Frontal cortex (tissue), 4 donors: ENCODE data around the gene KIF19. TPM values are rescaled to one million over a fixed set of nuclear protein-coding genes. Genes with fewer than 3 reads are reported as not detected.

Source experiments
- DNase-seq, 2 donors: peaks; one replicate each; pipeline ENCODE4 v3.0.0; 2012; ENCODE audit warnings: low spot score in 2 of 2
- FAIRE-seq: peaks from 2 replicates; lab custom pipeline; 2012; peaks lifted over from hg19 to GRCh38; lab: Jason Lieb, UNC
- total RNA-seq: library from RNA; depleted of rRNA; stranded (reverse); fragments of >200 nt; gene quantifications from one replicate; pipeline ENCODE4 v1.2.3, GENCODE V29; 2014
- donor health status: control.
- donor health status: control.
- donor health status: control.

Gene KIF19
- total RNA-seq, 1 donor from 2014 or later, result not detected

DNA sequence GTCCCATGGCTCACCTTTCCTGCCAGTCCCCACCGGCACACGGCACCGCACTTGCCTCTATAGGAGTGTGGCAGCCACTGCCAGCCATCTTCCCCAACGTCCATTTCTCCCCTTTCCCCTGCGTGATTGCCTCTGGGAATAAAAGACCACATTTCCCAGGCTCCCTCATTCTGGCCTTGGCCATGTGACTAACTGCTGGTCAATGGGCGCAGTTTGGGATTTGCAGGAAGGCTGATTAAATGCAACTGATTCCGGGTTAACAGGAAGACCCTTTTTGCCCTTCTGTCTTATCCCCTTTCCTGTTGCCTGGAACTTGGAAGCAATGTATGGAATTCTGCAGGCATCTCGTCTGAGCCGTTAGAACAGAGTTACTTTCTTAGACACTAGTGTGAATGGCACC is 32.7 kb downstream of the KIF19 start:
- no peak for FAIRE-seq
- DNase-seq, result no peak

- DNase-seq (no peak), FAIRE-seq (no peak)
Observed at GRCh38 chr17:74359916-74360315, 33.9 kb downstream of the KIF19 start.

GRCh38 chr17:74360899-74361229 is 34.8 kb downstream of the KIF19 start:
- no peak for DNase-seq
- no peak for FAIRE-seq

DNA sequence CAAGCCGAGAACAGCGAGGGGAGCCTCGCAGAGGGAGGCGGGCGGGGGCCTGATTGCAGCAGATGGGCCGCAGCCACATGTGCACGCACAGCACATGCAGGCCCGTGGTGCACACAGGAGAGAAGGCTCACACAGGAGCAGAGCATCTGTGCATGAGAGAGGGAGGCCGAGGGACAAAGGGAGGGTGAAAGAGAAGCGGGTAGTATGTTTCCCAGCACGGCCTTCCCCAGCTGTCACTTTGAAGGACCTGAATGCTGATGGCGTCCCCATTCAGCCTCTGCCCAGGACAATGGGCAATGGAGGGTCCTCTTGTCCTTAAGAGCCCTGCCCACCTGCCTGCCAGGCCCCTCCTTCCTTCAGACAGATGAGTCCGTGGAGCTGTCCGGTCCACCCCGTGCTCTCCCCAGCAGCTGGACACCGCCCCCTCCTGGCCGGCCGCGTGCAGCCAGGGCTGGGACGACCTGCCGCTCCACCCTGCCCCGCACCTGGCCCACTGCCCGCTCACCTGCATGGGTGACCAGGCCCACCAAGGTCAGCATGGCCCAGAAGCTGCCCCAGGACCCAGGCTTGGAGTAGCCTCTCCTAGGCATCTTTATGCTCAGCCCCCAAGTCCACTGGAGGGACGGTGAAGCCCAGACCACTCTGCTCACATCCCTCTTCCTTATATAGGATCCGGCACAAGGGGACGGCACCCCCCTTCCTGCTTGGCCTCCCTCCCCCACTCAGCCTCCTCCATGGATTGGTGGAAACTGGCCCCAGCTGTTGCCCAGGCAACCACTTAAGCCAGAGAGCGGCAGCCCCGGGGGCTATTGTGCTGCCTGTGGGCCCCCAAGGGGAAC is 35.4 kb downstream of the KIF19 start, which contains the start of gene BTBD17:
TSS of gene BTBD17 (minus strand) at position 639 of the 839 bp plus-strand sequence. CDS start at position 590, 49 bp downstream.
- FAIRE-seq, result no peak

DNA sequence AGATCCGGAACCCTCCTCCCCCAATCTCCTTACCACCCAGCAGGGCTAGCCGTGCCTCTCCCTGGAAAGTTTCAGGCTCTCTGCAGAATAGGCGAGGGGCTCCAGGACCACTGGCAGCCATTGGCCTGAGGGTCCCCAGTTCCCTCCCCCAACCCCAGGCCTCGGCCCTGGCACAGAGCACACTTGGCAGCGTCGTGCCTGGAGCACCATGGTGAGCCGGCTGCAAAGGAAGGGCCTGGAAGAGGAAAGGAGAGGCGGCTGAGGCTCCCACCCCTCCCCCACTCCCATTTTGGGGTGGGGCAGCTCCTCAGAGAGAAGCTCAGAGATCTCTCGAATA is 36.0 kb downstream of the KIF19 start:
- DNase-seq (no peak), FAIRE-seq (no peak)

More for the DNA sequence above, 35.4 kb downstream of the KIF19 start, which contains the start of gene BTBD17:
- DNase-seq, result peak; percentile 80

DNA sequence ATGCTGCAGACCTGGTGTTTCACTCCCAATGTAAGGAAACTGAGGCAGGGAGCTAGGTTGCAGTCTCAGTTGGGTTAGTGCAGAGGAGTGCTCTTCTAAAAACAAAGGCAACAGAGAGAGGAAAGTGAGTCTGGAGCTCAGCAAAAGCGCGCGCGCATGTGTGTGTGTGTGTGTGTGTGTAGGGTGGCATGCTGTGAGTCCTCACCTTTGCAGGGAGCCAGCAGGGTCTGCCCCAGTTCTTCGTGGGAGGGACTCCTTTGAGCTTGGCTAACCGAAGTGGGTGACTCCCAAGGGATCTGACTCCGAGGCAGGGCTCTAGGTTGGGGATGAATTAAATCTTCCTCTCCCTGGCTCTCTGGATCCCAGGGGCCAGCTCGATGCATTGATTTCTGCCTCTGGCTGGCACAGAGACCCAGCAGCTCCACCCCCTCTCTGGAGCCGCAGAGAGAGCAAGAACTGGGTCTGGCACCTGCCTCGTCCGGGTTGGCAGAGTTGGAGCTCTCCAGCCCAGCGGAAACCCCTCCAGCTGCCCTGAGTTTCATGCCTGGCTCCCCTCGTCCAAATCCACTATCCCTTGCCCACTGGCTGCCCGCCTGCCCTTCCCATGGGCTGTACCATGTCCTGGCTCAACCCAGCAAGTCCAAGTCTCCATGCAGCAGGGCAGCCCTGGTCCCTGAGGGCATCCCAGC is 36.9 kb downstream of the KIF19 start:
- no peak for DNase-seq
- no peak for FAIRE-seq

DNA sequence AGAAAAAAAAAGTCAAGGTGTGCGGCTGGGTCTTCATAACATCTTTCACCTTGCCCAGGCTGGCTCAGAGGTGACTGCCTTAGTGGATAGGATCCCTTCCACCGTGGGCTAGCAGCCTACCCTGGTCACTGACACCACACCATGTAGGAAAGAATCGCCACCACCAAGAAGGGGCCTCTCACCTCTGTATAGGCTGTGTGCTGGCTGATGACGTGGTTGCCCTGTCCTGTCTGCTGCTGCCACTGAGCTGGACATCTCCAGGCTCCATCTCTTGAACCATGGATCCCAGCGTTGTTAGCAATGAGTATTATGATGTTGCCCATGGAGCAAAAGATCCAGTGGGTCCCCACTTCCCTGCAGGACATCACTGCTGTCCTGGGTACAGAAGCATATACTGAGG is 41.2 kb downstream of the KIF19 start, which contains the start of gene GPR142:
TSS of gene GPR142 (plus strand) at position 301 of the 400 bp plus-strand sequence. CDS start 2,035 bp downstream, outside the sequence.
- DNase-seq (no peak), FAIRE-seq (no peak)

GRCh38 chr17:74368341-74369081 is 42.5 kb downstream of the KIF19 start:
- peak in 1 of 2 donors; percentile 88 for DNase-seq
- FAIRE-seq, result no peak

GRCh38 chr17:74369221-74369620 is 43.2 kb downstream of the KIF19 start:
- FAIRE-seq, result no peak
- DNase-seq, result no peak

GRCh38 chr17:74369665-74370490 is 43.9 kb downstream of the KIF19 start:
- DNase-seq (no peak), FAIRE-seq (no peak)

DNA sequence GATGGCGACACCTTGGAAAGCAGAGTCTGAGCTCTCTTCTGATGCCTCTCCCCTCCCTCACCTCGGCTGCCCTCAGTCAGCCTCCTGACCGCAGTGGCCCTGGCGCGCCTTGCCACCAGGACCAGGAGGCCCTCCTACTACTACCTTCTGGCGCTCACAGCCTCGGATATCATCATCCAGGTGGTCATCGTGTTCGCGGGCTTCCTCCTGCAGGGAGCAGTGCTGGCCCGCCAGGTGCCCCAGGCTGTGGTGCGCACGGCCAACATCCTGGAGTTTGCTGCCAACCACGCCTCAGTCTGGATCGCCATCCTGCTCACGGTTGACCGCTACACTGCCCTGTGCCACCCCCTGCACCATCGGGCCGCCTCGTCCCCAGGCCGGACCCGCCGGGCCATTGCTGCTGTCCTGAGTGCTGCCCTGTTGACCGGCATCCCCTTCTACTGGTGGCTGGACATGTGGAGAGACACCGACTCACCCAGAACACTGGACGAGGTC is 45.7 kb downstream of the KIF19 start:
- DNase-seq (no peak), FAIRE-seq (no peak)

- FAIRE-seq (no peak), DNase-seq (no peak)
Observed at GRCh38 chr17:74372426-74372825, 46.4 kb downstream of the KIF19 start.

GRCh38 chr17:74373838-74374606 is 48.0 kb downstream of the KIF19 start:
- peak; percentile 3 for FAIRE-seq
- peak; percentile 64 to 78 for DNase-seq

DNA sequence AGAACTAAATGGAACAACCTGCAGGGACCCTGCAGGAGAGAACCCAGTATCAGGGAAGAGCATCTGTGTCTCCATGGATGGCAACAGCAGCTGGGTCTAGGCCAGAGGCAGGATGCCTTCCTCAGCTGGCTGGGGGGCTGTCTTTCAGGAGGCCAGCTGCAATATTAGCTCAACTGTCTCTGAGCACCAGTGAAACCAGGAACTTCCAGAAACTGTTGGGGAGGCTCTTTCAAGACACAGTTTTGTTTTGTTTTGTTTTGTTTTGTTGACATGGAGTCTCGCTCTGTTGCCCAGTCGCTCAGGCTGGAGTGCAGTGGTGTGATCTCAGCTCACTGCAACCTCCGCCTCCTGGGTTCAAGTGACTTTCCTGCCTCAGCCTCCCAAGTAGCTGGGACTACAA is 48.8 kb downstream of the KIF19 start:
- DNase-seq, result no peak
- no peak for FAIRE-seq

GRCh38 chr17:74379495-74380085 is 53.6 kb downstream of the KIF19 start:
- FAIRE-seq, result no peak

DNA sequence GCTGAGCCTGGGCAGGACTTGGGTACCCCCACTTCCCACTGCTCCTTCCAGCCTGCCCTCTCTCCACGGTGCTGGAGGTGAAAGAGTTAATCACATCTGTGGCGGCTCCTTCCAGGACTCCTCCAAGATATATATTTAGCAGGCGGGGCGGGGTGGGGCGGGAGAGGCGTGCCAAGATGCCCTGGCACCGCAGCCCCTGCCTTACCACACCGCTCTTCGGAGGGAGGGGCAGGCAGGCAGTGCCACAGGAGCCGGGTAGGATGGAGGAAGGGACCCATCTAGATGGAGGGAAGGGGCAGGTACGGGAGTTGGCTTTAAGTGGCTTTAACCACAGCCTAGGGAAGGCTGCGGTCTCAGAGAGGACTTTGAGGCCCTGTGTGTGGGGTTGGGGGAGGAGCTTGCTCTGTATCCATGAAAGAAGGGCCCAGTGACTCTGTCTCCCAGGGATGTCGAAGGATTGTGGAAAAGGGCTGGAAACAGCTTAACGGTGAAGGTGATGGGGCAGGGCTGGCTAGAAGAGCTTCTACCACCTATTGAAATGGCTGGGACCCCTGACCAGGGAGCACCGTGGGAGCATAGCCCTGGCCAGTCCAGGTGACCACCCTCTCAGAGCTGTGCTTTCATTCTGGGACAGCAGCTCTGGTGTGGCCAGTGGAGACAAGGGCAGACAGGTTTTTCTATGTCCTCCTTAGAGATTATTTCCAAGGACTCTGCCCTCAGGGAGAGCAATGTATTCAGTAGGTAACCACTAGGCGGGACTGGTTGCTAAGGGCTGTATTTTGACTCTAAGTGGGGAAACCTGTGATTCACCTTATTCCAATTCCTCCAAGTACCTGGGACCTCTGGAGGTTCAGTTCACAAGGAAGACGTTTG is 54.3 kb downstream of the KIF19 start:
- FAIRE-seq, result no peak

More at GRCh38 chr17:74379495-74380085, 53.6 kb downstream of the KIF19 start:
- peak; percentile 73 to 89 for DNase-seq

More for the DNA sequence above, 54.3 kb downstream of the KIF19 start:
- no peak for DNase-seq
